Measurements from ENCODE around the gene CD3D.

Gene CD3D

GRCh38 chr11:118342503-118343161, at the start of gene CD3D:
TSS of gene CD3D (minus strand) at chr11:118342705. CDS start at chr11:118342607, 98 bp downstream.
- no peak for DNase-seq

GRCh38 chr11:118383657-118384056, 41.2 kb upstream of the CD3D start:
- DNase-seq = no peak

- no peak for DNase-seq
Observed at GRCh38 chr11:118382954-118383353, 40.4 kb upstream of the CD3D start.

DNA sequence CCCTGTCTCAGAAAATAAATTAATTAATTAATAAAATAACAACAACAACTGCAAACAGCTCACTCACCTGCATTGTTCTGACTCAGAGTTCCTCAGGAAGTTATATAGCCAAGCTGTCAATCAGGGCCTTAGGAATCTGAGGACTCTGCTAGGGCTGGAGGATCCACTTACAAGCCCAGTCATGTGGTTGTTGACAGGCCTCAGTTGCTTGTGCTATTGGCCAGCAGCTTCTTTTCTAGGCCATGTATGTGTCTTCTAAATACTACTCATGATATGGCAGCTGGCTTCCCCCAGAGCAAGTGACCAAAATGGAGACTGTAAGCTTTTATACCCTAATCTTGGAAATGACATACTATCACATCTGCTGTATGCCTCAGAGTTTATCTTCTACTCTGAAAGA, 38.1 kb upstream of the CD3D start:
- no peak for DNase-seq

DNA sequence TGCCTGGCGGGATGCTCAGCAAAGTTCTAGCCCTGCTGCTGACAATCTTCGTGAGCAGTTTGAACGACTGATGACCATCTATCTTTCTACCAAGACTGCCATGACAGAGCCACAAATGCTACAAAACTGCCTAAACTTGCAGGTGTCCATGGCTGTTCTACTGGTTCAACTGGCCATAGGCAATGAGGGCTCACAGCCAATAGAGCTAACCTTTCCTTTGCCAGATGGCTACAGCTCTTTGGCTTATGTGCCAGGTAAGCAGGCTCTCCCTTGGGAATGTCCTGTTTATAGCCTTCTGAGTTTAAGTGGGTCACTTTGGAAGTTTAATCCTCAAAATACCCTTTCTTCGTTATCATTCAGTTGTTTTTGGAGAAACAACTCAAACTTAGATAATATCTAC, 37.0 kb upstream of the CD3D start:
- no peak for DNase-seq

GRCh38 chr11:118375978-118376377, 33.5 kb upstream of the CD3D start:
- no peak for DNase-seq

- no peak for DNase-seq
Observed at GRCh38 chr11:118374729-118375128, 32.2 kb upstream of the CD3D start.

DNA sequence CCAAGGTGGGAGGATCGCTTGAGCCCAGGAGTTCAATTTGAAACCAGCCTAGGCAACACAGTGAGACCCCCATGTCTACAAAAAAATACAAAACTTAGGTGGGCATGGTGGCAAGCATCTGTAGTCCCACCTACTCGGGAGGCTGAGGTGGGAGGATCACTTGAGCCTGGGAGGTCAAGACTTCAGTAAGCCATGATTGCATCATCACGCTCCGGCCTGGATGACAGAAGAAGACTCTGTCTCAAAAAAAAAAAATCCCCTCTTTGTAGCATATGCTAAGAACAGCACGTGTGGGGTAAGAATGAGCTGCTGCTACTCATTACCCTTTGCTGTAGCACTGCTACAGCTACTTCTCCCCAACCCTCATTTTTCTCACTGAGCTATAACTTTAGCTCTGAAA, 31.4 kb upstream of the CD3D start:
- DNase-seq = no peak

GRCh38 chr11:118373263-118373662, 30.8 kb upstream of the CD3D start:
- DNase-seq = no peak

DNA sequence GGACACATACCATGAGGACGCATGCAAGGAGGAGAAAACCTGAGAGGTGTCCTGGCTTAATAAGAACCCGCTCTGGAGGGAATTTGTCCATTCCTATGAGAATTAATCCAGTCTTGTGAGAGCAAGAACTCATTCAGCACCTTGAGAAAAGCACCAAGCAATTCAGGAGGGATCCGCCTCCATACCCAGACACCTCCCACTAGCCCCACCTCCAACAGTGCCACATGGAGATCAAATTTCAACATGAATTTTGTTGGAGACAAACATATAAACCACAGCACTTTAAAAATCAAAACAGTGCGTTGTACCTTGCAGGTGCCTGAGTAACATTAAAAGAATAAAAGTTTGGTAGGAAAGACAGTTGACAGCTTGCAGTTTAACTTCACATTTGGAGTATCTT, 28.3 kb upstream of the CD3D start:
- no peak for DNase-seq

DNA sequence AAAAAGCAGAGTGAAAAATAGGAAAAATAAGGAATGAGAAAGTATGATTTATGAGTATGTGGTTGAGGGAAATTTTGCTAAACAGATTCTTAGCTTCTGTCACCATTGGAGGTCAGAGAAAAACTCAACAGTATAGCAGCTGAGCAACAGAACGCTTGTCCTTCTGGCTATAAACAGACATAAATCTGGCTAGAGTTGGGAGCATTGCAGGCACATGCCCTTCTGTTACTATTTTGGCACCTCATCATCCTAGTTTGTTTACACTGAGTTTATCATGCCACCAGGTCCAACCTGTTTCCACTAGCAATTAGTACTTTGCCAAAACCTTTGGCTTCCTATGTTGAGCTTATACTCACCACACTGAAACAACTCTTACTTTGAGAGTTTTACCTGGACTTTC, 23.8 kb upstream of the CD3D start:
- no peak for DNase-seq

- DNase-seq = no peak
Observed at GRCh38 chr11:118364956-118365615, 22.6 kb upstream of the CD3D start.

DNA sequence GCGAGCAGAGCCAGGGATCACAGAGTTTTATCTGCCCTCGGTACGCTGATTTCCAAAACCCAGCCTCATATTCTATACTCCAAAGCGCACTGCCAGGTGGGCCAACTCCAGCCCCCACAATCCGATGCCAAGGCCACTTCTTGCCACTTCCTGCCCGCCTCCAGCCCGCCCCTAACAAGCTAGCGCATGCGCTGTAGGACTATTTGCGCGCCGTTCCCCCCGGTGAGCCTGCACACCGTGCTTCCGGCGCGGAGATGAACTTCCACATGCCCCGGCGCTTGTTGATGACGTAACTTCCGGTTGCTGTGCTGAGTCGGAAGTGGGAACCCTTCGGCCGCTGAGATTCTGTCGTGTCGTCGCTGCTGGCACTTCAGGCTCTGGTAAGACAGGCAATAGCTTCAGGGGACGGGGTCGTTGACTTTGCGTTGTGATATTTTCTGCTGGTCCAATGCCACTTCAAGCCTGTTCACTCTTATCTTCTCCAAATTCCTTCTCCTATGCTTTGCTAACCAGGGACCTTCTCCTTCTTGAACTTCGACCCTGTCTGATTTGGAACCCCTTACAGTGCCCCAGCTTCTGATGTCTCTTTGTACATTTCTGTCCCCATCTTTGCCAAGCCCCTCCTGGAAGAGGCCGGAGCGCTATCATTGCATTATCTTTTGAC, 16.9 kb upstream of the CD3D start, which contains the start of gene UBE4A:
Gene UBE4A (plus strand): TSS at position 306 of the 664 bp plus-strand sequence. CDS start 5,481 bp downstream, outside the sequence.
- DNase-seq = peak; percentile 73

DNA sequence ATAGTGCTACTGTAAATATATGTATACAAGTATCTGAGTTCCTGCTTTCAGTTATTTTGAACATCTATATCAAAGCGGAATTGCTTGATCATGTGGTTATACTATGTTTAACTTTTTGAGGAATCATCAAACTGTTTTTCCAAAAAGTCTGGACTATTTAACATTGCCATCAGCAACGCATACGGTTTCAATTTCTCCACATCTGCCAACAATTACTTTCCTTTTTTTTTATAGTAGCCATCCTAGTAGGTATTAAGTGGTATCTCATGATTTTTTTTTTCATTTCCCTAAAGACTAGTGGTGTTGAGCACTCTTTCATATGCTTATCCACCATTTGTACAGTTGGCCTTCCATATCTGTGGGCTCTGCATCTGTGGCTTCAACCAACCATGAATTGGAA, 15.6 kb upstream of the CD3D start:
- DNase-seq = no peak

DNA sequence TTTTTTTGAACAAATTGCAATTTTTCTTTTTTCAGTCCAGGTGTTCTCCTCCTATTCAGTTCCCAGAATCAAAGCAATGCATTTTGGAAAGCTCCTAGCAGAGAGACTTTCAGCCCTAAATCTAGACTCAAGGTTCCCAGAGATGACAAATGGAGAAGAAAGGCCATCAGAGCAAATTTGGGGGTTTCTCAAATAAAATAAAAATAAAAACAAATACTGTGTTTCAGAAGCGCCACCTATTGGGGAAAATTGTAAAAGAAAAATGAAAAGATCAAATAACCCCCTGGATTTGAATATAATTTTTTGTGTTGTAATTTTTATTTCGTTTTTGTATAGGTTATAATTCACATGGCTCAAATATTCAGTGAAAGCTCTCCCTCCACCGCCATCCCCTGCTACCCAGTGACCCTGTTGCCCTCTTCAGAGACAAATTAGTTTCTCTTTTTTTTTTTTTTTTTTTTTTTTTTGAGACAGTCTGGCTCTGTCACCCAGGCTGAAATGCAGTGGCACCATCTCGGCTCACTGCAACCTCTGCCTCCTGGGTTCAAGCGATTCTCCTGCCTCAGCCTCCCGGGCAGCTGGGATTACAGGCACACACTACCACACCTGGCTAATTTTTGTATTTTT, 10.7 kb upstream of the CD3D start:
- DNase-seq = no peak

- no peak for DNase-seq
Observed at GRCh38 chr11:118349475-118349874, 7.0 kb upstream of the CD3D start.

DNA sequence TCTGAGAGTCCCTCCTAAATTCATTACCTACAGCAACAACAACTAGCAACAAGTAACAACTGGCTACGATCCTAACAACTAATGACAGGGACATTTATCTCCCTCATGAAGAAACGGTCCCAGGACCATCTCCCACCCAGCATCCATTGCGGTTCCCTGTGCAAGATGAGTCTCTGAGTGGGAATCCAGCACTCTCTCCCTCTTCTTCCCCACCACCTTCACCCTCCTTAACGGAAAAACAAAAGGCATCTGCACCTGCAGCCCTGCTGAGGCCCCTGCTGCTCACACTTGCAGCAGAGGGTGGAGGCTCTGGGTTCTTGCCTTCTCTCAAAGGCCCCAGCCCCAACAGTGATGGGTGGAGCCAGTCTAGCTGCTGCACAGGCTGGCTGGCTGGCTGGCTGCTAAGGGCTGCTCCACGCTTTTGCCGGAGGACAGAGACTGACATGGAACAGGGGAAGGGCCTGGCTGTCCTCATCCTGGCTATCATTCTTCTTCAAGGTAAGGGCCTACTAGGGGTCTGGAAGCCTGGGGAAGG, 1.5 kb upstream of the CD3D start, which contains the start of gene CD3G:
Gene CD3G (plus strand): TSS at position 364 of the 535 bp plus-strand sequence. CDS start 80 bp downstream, at position 444.
- no peak for DNase-seq

GRCh38 chr11:118343248-118343647, 743 bp upstream of the CD3D start:
- DNase-seq = no peak

DNA sequence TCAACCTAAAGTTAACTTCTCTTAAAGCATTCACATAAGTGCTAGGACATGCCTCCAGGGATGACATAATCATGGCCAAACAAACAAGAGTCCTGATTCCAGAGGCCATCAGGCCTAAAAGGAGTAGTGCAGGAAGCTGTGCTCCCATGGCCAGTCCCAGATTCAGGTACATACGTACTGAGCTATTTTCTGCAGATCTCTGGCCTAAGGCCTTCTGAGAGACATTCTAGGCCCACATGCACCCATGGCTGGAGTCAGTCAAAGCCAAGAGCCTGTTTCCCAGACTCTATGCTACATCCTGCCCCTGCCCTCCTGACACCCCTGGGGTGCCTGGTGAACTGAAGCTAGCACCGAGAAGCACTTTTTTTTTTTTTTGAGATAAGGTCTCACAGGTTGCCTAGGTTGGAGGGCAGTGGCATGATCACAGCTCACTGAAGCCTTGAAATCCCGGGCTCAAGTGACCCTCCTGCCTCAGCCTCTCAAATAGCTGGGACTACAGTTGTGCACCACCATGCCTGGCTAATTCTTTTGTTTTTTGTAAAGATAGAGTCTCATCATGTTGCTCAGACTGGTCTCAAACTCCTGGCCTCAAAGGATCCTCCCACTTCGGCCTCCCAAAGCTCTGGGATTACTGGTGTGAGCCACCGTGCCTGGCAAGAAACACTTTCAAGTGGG, 553 bp downstream of the CD3D start:
- no peak for DNase-seq

DNA sequence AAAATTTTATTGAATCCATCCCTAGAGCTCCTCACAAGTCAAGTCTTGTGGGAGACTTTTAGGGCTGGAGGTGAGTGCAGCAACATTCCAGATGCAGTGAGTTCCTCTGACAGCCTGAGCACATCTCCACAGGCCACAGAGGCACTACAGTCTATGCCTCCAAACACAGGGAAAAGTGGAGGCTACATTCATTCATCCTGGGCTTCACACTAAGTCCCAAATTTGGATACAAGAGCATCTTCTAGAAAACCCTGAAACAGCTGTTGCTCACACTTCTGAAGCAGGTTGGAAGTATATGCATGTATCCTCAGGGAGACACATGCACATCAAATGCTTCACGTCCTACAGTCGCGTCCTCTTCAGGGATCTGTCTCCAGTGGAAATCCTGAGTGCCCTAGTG, 1.2 kb downstream of the CD3D start:
- DNase-seq = no peak

DNA sequence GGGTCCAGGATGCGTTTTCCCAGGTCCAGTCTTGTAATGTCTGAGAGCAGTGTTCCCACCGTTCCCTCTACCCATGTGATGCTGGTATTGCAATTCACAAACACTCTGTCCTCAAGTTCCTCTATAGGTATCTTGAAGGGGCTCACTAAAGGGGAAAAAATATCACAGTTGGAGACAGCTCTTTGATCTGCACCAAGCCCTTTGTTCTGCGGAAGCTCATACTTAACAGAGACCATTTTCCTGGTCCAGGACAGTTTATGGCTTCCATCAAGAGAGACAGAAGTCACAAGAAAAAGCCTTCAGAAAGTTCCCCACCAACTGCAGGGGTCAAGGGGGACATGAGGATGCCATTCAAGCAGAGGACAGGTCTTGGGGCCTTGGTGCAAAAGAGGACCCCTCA, 2.1 kb downstream of the CD3D start:
- DNase-seq = no peak

GRCh38 chr11:118339281-118339961, 3.1 kb downstream of the CD3D start:
- DNase-seq = no peak

Data from NCI-H2081 treated with DMSO at 0.1 percent for 48 hours (cell line).